G401.6 (cell line): ENCODE measurements around the gene SLC35E2B.
"Not testable (repeated sequence)": the region's sequence is repeated elsewhere in the genome, so short reads cannot be mapped to it uniquely, and the experiment has no call there.

Experiments
- FAIRE-seq: peaks from 2 replicates; lab custom pipeline; 2012; peaks lifted over from hg19 to GRCh38; lab: Jason Lieb, UNC

The SLC35E2B gene

GRCh38 chr1:1703796-1704195 lies 11.2 kb upstream of the SLC35E2B start:
- no peak for FAIRE-seq

DNA sequence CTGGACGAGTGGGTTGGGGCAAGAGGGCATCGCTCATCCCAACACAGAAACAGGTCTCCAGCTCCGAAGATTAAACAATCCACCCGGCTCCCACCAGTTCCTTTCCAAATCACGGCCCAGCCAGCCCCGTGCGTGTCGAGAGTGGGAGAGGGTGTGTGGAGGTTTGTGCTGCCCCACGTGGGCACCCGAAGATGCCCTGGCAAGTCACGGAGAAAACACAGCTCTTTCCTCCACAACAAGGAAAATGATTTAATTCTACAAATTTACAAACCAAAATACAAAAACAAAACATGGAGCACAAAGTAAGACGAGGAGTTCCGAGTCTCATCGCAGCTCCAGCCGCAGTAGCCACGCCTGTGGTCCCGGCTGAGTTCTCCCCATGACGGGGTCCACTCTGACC lies 9.9 kb upstream of the SLC35E2B start:
- FAIRE-seq: not testable (repeated sequence)

DNA sequence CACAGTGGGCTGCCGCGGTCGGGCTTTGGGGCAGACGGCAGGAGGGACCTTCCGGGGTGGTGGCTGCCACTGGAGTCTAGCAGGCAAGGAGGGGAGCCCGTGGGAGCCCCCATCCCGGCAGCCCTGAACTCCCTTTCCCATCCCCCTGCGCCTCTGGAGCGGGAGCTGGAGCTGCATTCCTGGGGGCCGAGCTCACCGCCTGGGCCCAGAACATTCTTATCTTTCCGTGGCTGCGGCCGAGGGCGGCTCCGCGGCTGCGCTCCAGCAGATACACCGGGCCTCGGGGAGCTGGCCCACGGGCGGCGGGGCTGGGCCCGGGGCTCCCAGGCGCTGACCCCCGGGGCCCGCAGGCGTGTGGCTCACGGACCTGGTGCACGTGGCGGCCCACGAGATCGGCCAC lies 8.0 kb upstream of the SLC35E2B start:
- FAIRE-seq: not testable (repeated sequence)

- not testable (repeated sequence) for FAIRE-seq
Observed at GRCh38 chr1:1700067-1700466, 7.5 kb upstream of the SLC35E2B start.

GRCh38 chr1:1699061-1699460 lies 6.5 kb upstream of the SLC35E2B start:
- FAIRE-seq: not testable (repeated sequence)

DNA sequence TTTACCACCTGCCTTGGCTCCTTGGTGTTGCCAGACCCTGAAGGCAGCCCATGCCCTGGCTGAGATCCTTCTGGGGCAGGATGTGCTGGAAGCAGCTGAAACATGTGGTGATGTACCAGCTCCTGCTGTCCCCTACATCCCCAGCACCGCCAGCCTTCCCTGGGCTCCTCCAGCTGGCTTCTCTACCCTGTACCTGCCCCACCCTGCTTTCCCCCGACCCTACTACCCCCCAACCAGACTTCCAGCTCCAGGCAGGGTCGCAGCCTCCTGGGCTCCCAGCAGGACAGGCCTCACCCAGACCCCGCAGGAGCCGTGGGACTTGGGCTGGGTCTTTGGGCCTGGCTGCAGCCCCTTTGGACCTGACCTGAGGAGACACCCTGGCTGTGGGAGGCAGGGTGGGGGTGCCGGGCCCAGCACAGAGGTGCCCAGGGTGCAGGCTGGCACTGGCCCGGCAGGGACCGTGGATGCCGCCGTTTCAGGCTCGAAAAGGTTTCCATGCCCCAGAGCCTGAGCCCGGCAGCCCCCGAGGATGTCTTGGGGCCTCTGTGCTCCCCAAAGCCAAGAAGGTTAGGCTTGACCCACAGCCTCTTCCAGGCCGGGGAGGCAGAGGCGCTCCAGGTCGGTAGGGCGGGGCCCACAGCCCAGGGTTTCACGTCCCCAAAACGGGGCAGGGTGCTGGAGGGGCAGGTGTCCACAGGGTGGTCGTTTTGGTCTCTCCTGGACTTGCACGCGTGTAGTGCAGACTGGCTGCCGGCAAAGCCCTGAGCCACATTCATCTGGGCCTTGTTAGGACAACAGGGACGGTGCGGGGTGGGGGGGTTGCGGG lies 5.0 kb upstream of the SLC35E2B start:
- FAIRE-seq: not testable (repeated sequence)

GRCh38 chr1:1696431-1697357 lies 4.1 kb upstream of the SLC35E2B start:
- not testable (repeated sequence) for FAIRE-seq

DNA sequence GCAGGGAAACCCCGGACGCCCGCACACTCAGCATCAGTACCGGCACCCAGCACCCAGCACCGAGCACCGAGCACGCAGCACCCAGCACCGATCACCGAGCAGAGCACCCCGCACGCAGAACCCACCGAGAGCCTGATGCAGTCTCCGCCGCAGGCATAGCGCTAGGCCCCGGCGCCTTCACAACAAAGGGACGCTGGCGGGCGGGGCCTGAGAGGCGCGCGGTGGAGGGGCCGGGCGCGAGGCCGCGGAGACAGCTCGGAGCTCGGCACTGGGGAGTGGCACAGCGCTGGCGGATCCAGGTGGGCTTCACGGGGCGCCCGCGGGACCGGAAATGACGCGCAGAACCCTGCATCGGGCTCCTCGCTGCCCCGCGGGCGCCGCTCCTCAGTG lies 276 bp downstream of the SLC35E2B start:
- FAIRE-seq: not testable (repeated sequence)

DNA sequence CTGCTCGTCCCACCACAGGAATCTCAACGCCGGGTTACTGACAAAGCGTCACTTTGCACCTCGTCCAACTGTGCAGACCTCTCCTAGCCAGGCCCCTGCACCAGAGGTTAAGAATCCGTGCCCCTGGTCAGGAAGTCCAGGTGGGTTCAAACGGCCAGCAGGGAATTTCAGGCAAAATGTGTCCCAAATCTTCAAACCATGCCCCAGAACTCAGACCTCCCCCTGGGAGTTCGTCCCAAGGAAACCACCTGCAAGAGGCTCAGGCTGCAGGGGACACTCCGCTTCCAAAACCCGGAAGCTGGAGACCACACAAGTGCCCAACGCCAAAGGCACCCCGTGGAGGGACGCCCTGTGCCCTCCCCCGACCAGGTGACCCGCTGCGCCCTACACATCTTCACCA lies 1.2 kb downstream of the SLC35E2B start:
- FAIRE-seq: not testable (repeated sequence)

- not testable (repeated sequence) for FAIRE-seq
Observed at GRCh38 chr1:1689526-1689925, 3.1 kb downstream of the SLC35E2B start.

- FAIRE-seq: no peak
Observed at GRCh38 chr1:1687846-1688245, 4.7 kb downstream of the SLC35E2B start.

- no peak for FAIRE-seq
Observed at GRCh38 chr1:1684031-1684681, 8.4 kb downstream of the SLC35E2B start.

GRCh38 chr1:1683104-1683905 lies 9.3 kb downstream of the SLC35E2B start:
- no peak for FAIRE-seq

- FAIRE-seq: no peak
Observed at GRCh38 chr1:1680912-1681273, 11.7 kb downstream of the SLC35E2B start.

DNA sequence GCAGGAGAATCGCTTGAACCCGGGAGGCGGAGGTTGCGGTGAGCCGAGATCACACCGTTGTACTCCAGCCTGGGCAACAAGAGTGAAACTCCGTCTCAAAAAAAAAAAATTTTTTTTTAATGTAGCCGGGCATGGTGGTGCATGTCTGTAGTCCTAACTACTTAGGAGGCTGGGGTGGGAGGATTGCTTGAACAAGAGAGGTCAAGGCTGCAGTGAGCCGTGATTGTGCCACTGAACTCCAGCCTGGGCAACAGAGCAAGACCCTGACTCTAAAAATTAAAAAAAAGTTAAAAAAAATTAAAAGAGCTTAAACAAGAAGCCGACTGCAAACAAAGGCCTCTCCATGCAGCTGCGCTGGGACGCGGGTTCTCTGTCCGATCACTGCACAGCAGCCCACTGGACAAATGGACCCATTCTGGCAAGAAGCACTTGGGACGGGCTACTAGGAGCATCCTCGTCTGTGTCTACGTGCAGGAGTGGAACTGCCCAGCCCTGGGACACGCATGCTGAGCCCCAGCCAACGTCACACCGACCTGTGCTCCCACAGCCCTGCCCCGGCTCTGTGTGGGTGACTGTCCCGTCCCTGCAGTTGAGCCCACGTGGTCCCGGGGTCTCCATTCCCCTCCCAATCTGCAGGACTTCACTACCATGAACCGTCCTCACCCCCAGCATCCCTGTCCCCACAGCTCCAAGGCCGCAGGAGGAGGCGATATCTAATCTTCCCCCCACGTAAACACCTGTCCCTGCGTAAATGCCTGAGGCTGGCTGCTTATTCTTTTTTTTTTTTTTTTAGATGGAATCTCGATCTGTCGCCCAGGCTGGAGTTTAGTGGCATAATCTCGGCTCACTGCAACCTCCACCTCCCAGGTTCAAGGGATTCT lies 12.3 kb downstream of the SLC35E2B start:
- no peak for FAIRE-seq

DNA sequence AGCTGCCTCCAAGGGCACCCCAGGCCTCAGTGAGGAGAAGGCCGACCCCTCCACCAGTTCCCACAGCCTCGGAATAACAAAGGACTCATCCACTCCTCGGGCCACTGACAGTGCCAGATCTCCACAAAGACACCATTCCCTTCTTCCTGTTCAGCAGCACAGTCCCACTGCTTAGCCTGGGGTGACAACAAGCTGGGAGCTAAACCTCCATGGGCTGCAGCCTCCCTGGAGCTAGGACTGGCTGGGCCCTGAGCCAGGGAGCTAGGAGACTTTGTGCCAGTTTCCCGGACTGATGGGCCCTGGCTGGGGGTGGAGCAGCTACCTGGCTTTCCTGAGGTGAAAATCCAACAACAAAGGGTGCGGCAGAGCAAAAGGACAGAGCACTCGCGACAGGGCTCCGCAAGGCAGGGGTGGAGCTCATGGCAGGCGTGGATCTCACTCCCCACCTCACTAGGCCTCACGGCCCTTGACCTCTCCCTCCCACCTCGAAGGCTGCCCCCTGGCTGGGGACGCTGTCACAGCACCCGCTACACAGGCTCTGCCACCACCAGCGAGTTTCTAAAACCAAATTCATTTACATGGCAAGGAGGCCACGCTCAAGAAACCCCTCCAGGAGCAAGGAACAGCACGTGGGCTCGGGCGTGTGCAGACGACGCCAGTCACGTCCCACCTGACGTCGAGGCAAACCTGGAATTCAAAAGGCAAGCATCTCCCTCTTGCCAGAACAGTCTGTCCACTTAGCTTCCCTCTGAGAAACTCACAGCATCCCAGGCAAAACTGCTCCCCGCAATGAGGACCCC lies 13.8 kb downstream of the SLC35E2B start:
- FAIRE-seq: no peak

GRCh38 chr1:1677718-1678580 lies 14.6 kb downstream of the SLC35E2B start:
- no peak for FAIRE-seq

DNA sequence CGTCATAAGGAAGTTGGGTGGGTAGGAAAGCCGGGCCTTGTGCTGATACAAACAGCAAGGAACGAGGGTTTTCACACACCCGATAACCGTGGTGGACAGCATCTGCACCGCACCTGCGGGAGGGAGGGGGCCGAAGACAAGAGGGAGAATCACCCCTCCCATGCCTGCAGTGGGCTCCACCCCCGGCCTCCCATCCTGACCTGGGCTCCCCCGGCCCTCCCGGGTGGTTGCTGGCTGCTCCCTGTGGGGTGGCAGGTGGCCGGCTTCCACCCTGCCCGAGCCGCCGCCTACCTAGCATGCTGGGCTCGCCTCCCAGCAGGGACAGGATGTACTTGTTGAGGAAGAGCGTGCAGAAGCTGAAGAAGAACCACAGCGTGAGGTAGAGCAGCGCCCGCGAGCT lies 16.5 kb downstream of the SLC35E2B start:
- FAIRE-seq: not testable (repeated sequence)

- not testable (repeated sequence) for FAIRE-seq
Observed at GRCh38 chr1:1675218-1675617, 17.4 kb downstream of the SLC35E2B start.
